H9 (cell line): ENCODE data around the gene CYB5RL. TPM values are rescaled to one million over a fixed set of nuclear protein-coding genes. Genes with fewer than 3 reads are reported as not detected.

ENCODE experiments used
- DNase-seq: peaks from one replicate; pipeline ENCODE4 v3.0.0-alpha.2; 2017
- H2AFZ ChIP-seq: one replicate; pipeline ENCODE4 v1.6.1; 2013; ENCODE audit warnings: mild to moderate bottlenecking, low read length, control low read depth, moderate library complexity
- H2AK5ac ChIP-seq: 2 replicates; pipeline ENCODE4 v1.6.1; 2013; ENCODE audit warnings: low read length, control low read depth, mixed read lengths; ENCODE audit not compliant: insufficient read length
- H2BK120ac ChIP-seq: one replicate; pipeline ENCODE4 v1.6.1; 2013; ENCODE audit warnings: low read depth, mild to moderate bottlenecking, low read length, control low read depth, inconsistent platforms; ENCODE audit not compliant: poor library complexity, severe bottlenecking
- H2BK12ac ChIP-seq: 2 replicates; pipeline ENCODE4 v1.6.1; 2013; ENCODE audit warnings: low read length, control low read depth, mixed read lengths, low read depth; ENCODE audit not compliant: insufficient read length
- H2BK15ac ChIP-seq: 2 replicates; pipeline ENCODE4 v1.6.1; 2013; ENCODE audit warnings: low read depth, low read length, control low read depth
- H2BK20ac ChIP-seq: one replicate; pipeline ENCODE4 v1.6.1; 2013; ENCODE audit warnings: low read depth, mild to moderate bottlenecking, low read length, control low read depth, inconsistent platforms; ENCODE audit not compliant: poor library complexity, severe bottlenecking
- H2BK5ac ChIP-seq: 2 replicates; pipeline ENCODE4 v1.6.1; 2013; ENCODE audit warnings: low read length, control low read depth, mixed read lengths; ENCODE audit not compliant: insufficient read length
- H3K14ac ChIP-seq: 2 replicates; pipeline ENCODE4 v1.6.1; 2013; ENCODE audit warnings: low read length, control low read depth; ENCODE audit not compliant: insufficient read depth
- H3K18ac ChIP-seq: 2 replicates; pipeline ENCODE4 v1.6.1; 2013; ENCODE audit warnings: low read depth, mild to moderate bottlenecking, mixed read lengths, low read length, control low read depth; ENCODE audit not compliant: insufficient read length
- H3K23ac ChIP-seq: 2 replicates; pipeline ENCODE4 v1.6.1; 2013; ENCODE audit warnings: low read length, control low read depth, mixed read lengths, low read depth; ENCODE audit not compliant: insufficient read length
- H3K23me2 ChIP-seq: 2 replicates; pipeline ENCODE4 v1.6.1; 2013; ENCODE audit warnings: low read depth, mild to moderate bottlenecking, mixed read lengths, low read length, control low read depth; ENCODE audit not compliant: insufficient read length, poor library complexity, severe bottlenecking
- H3K27ac ChIP-seq: 2 replicates; pipeline ENCODE4 v1.5.1; 2013; ENCODE audit warnings: low read length, control low read depth, mixed read lengths, low read depth; ENCODE audit not compliant: insufficient read length
- H3K27me3 ChIP-seq: 2 replicates; pipeline ENCODE4 v1.6.1; 2013; ENCODE audit warnings: low read length, control low read depth, inconsistent platforms; ENCODE audit not compliant: insufficient read depth
- H3K4ac ChIP-seq: 2 replicates; pipeline ENCODE4 v1.6.1; 2013; ENCODE audit warnings: low read depth, mild to moderate bottlenecking, control low read depth, inconsistent platforms, low read length, moderate library complexity
- H3K4me1 ChIP-seq: 2 replicates; pipeline ENCODE4 v1.6.1; 2013; ENCODE audit warnings: low read length, control low read depth, inconsistent platforms; ENCODE audit not compliant: insufficient read depth
- H3K4me2 ChIP-seq: 2 replicates; pipeline ENCODE4 v1.6.1; 2013; ENCODE audit warnings: low read length, control low read depth, mixed read lengths; ENCODE audit not compliant: insufficient read length, insufficient read depth
- H3K56ac ChIP-seq: 2 replicates; pipeline ENCODE4 v1.6.1; 2013; ENCODE audit warnings: low read depth, mild to moderate bottlenecking, mixed read lengths, low read length, control low read depth; ENCODE audit not compliant: insufficient read length
- H3K79me1 ChIP-seq: 2 replicates; pipeline ENCODE4 v1.6.1; 2013; ENCODE audit warnings: low read depth, mild to moderate bottlenecking, moderate library complexity, low read length, control low read depth, inconsistent platforms; ENCODE audit not compliant: insufficient read depth, poor library complexity, severe bottlenecking
- H3K79me2 ChIP-seq: 2 replicates; pipeline ENCODE4 v1.6.1; 2013; ENCODE audit warnings: low read length, control low read depth, inconsistent platforms; ENCODE audit not compliant: insufficient read depth
- H3K9ac ChIP-seq: 2 replicates; pipeline ENCODE4 v1.6.1; 2013; ENCODE audit warnings: low read length, control low read depth, mixed read lengths; ENCODE audit not compliant: insufficient read length; ENCODE audit errors: extremely low read depth
- H3K9me3 ChIP-seq: one replicate; pipeline ENCODE4 v1.6.1; 2013; ENCODE audit warnings: low read depth, low read length, inconsistent platforms; ENCODE audit not compliant: control insufficient read depth
- H3T11ph ChIP-seq: one replicate; pipeline ENCODE4 v1.6.1; 2013; ENCODE audit warnings: mild to moderate bottlenecking, low read length, control low read depth, inconsistent platforms
- H4K20me1 ChIP-seq: one replicate; pipeline ENCODE4 v1.6.1; 2013; ENCODE audit not compliant: control insufficient read depth, insufficient read length, insufficient read depth
- H4K5ac ChIP-seq: 2 replicates; pipeline ENCODE4 v1.6.1; 2013; ENCODE audit warnings: low read depth, mild to moderate bottlenecking, mixed read lengths, low read length, control low read depth; ENCODE audit not compliant: insufficient read length
- H4K8ac ChIP-seq: replicated peaks from 2 replicates; pipeline ENCODE4 v1.6.1; 2013; ENCODE audit warnings: low read length, control low read depth, mixed read lengths, low read depth; ENCODE audit not compliant: insufficient read length
- H4K91ac ChIP-seq: 2 replicates; pipeline ENCODE4 v1.6.1; 2013; ENCODE audit warnings: low read depth, mild to moderate bottlenecking, moderate library complexity, mixed read lengths, low read length, control low read depth; ENCODE audit not compliant: insufficient read length
- H3K27ac Mint-ChIP-seq, 3 experiments: 2 replicates in 2 of 3; 3 replicates in 1 of 3; pipeline ENCODE4 v1.8.0; 2020 to 2021; ENCODE audit warnings: mixed read lengths in 3 of 3, mild to moderate bottlenecking in 1 of 3, moderate library complexity in 1 of 3
- H3K27me3 Mint-ChIP-seq: 2 replicates; pipeline ENCODE4 v1.8.0; 2021; ENCODE audit warnings: low read depth, mild to moderate bottlenecking, moderate library complexity, mixed read lengths
- H3K36me3 Mint-ChIP-seq, 3 experiments: 2 replicates in 2 of 3; 3 replicates in 1 of 3; pipeline ENCODE4 v1.8.0; 2020 to 2021; ENCODE audit warnings: low read depth in 3 of 3, mixed read lengths in 3 of 3; ENCODE audit not compliant: insufficient read depth in 1 of 3
- H3K4me1 Mint-ChIP-seq, 2 experiments: 2 replicates each; pipeline ENCODE4 v1.8.0; 2020; ENCODE audit warnings: mixed read lengths in 2 of 2
- H3K4me3 Mint-ChIP-seq, 2 experiments: 2 replicates in 1 of 2; 3 replicates in 1 of 2; pipeline ENCODE4 v1.8.0; 2020 to 2021; ENCODE audit warnings: mild to moderate bottlenecking in 2 of 2, mixed read lengths in 2 of 2, moderate library complexity in 1 of 2
- H3K9me3 Mint-ChIP-seq, 2 experiments: 2 replicates in 1 of 2; 3 replicates in 1 of 2; pipeline ENCODE4 v1.8.0; 2020; ENCODE audit warnings: mild to moderate bottlenecking in 2 of 2, mixed read lengths in 2 of 2, moderate library complexity in 1 of 2
- WGBS: extraction: QIAGEN DNeasy Blood & Tissue Kit; methylation state at CpG from one replicate; pipeline ENCODE4 v1.1.7; 2013; ENCODE audit warnings: missing lambda C conversion rate, low lambda C conversion rate, mixed read lengths; ENCODE audit not compliant: insufficient read length; ENCODE audit errors: extremely low coverage; 5-methylcytosine and 5-hydroxymethylcytosine counted together
- total RNA-seq: library from RNA; stranded (reverse); gene quantifications from 2 replicates; pipeline ENCODE4 v1.2.1, GENCODE V29; 2021
- TF ChIP-seq, protein P1 (sequence below): fragments of 200-600 bp; sonication (generic); conservative IDR thresholded peaks from 3 replicates; pipeline ENCODE4 v1.8.0; 2021; ENCODE audit warnings: antibody characterized with exemption, mild to moderate bottlenecking

CYB5RL gene
- total RNA-seq, 1 experiment from 2014 or later, result 12.6 TPM

DNA sequence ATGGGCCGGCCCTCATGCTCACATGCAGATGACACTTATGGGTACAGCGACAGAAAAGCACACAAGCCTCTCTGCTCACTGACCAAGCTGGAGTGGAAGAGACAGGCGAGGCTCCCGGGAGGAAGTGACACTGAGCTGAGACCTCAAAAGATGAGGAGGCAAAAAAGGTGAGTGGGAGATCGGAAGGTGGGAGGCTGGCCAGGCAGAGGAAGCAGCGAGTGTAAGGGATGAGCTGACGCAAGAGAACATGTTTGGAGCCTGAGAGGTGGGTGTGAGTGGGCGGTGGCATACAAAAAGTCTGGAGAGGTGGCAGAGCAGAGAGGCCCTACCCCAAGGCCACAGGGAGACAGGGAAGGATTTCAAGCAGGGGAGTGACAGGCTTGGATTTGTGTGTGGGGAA lies 28.8 kb downstream of the CYB5RL start:
- Histone ChIP-seq H3K27me3 (no peaks in the 10 kb centered on the region), H3K23ac (no peak overlapping the region), H3T11ph (no peak overlapping the region), H2BK120ac (no peak overlapping the region), H3K4me1 (no peaks in the 10 kb centered on the region), H3K18ac (no peak overlapping the region), H4K5ac (no peak overlapping the region), H2BK12ac (no peak overlapping the region), H3K9ac (no peak overlapping the region), H3K56ac (no peak overlapping the region), H3K4ac (no peak overlapping the region), H2AK5ac (no peak overlapping the region), H2BK15ac (no peak overlapping the region; the same call in 1 of the 2 replicates), H4K20me1 (no peaks in the 10 kb centered on the region), H2AFZ (no peak overlapping the region), H2BK5ac (no peak overlapping the region), H3K79me2 (no peaks in the 10 kb centered on the region), H3K4me2 (no peak overlapping the region), H3K9me3 (no peaks in the 10 kb centered on the region), H4K91ac (no peak overlapping the region), H3K14ac (peak overlapping the region; percentile 25; the same call in 1 of the 2 replicates), H3K27ac (no peak overlapping the region), H4K8ac (no peak overlapping the region), H3K23me2 (no peaks in the 10 kb centered on the region), H3K79me1 (no peaks in the 10 kb centered on the region), H2BK20ac (no peak overlapping the region)
- H3K4me1 Mint-ChIP-seq, result peaks cover 4 to 9% of the 10 kb centered on the region in 2 experiments
- no peak overlapping the region; a peak in 1 of 5 replicates for H3K4me3 Mint-ChIP-seq
- TF ChIP-seq, protein P1, sequence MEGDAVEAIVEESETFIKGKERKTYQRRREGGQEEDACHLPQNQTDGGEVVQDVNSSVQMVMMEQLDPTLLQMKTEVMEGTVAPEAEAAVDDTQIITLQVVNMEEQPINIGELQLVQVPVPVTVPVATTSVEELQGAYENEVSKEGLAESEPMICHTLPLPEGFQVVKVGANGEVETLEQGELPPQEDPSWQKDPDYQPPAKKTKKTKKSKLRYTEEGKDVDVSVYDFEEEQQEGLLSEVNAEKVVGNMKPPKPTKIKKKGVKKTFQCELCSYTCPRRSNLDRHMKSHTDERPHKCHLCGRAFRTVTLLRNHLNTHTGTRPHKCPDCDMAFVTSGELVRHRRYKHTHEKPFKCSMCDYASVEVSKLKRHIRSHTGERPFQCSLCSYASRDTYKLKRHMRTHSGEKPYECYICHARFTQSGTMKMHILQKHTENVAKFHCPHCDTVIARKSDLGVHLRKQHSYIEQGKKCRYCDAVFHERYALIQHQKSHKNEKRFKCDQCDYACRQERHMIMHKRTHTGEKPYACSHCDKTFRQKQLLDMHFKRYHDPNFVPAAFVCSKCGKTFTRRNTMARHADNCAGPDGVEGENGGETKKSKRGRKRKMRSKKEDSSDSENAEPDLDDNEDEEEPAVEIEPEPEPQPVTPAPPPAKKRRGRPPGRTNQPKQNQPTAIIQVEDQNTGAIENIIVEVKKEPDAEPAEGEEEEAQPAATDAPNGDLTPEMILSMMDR, result no peak
- WGBS, result no CpG with 5 or more reads among the region's 8 CpGs
- H3K27ac Mint-ChIP-seq, result peak overlapping the region; percentile 10 to 89 (median 49); a peak in 4 of 7 replicates
- H3K27me3 Mint-ChIP-seq, result peaks cover 4% of the 10 kb centered on the region
- no peaks in the 10 kb centered on the region for H3K9me3 Mint-ChIP-seq
- DNase-seq, result no peak
- no peaks in the 10 kb centered on the region for H3K36me3 Mint-ChIP-seq
